Globus pallidus (tissue), 1 donor: ENCODE data around the gene KTI12.
"Not testable (repeated sequence)": the region's sequence is repeated elsewhere in the genome, so short reads cannot be mapped to it uniquely, and the experiment has no call there.

Source experiments
- DNase-seq: peaks from one replicate; pipeline ENCODE4 v3.0.0-alpha.2; 2015; ENCODE audit warnings: low spot score

KTI12 gene

DNA sequence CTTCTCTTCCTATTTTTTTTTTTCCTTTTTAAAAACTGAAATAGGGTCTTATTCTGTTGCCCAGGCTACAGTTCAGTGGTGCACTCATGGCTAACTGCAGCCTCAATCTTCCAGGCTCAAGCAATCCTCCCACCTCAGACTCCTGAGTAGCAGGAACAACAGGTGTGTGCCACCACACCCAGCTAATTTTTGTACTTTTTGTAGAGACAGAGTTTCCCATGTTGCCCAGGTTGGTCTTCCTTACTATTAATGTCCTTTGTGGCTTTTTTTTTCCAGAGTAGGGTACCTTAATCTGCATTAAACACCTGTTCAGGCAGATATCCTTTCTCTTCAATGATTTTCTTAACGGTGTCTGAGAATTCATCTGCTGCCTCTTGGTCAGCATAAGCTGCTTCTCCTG is 4.3 kb upstream of the KTI12 start:
- DNase-seq: no peak

DNA sequence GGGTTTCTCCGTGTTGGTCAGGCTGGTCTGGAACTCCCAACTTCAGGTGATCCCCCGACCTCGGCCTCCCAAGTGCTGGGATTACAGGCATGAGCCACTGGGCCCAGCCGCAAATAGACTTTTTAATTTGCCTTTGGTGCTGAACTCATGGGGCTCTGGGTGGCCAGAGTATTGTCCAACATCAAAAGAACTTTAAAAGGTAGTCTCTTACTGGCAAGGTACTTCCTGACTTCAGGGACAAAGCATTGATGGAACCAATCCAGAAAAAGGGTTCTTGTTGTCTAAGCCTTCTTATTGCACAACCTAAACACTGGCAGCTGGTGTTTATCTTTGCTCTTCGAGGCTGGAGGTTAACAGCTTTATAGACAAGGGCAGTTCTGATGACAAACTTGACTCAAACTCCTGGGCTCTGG is 3.8 kb upstream of the KTI12 start:
- no peak for DNase-seq

- DNase-seq: no peak
Measured at GRCh38 chr1:52034050-52034384, 407 bp upstream of the KTI12 start.

DNA sequence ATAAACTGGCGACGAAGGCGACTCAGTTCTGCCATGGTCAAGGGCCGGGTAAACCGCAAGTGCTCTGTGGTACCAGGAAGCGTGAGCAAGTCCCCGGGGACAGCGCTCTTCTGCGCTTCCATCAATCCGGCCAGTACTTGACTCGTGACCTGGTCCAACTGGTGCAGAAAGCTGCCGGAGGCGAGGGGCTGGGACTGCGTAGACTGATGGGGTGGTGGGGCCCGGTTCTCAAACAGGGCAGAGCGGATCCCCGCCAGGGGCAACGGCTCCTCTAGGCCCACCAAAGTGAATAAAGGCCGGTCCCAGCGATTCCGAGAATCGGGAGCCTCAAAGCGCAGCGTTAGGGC is 852 bp downstream of the KTI12 start:
- peak; percentile 7 for DNase-seq

DNA sequence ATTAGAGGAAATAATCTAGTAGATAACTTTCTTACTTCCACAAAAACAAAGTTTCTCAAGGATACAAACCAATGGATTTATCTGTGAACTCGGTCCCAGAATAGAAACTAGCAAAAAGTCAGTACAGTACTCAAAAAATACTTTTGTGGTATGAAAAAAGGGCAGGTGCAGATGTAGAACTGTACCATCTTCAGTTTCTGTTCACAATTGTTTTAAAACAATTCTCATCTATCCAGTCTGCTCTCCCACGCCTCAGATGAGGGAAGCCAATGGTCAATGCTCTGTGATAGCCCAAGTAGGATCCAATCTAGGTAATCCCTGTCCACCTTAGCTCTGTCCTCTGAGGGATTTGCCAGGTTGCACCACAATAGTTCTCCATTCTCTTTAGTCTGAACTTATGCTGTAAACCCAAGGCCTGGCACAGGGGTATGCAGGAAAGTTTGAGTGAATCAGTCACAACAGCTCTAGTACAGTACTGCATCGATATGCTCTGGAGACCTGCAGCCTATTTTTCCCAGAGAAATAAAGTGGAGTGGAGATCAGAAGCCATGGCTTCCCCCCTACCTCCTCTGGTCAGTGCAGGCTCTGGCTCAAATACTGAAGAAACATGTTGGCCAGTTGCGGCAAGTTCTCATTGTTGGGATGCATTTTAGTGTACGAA is 1.4 kb downstream of the KTI12 start:
- no peak for DNase-seq

DNA sequence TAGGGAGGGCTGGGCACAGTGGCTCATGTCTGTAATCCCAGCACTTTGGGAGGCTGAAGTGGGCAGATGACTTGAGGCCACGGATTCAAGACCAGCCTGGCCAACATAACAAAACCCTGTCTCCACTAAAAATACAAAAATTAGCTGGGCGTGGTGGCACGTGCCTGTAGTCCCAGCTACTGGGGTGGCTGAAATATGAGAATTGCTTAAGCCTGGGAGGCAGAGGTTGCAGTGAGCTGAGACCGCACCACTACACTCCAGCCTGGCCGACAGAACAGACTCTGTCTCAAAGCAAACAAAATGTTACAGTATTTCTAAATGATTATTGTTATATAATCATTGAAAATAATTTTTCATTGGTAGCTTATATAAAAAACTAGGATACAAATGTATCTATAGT is 4.8 kb downstream of the KTI12 start:
- not testable (repeated sequence) for DNase-seq

GRCh38 chr1:52028328-52028727 is 5.3 kb downstream of the KTI12 start:
- no peak for DNase-seq

DNA sequence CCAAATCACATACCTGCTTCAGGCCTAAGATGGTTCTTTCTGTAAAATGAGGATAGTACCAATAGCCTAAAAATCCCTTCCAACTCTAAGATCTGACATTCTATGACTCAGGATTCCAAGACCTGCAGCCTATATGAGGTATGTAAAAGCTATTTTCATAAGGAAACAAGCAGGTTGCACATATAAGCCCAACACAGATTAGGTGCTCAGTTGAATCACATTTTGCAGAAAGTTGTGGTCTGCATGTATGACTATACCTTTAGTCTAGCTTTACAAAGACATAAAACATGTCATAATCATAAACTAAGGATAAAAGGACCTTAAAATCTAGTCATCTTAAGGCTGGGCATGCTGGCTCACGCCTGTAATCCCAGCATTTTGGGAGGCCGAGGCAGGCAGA is 7.3 kb downstream of the KTI12 start:
- no peak for DNase-seq

- no peak for DNase-seq
Measured at GRCh38 chr1:52022133-52022532, 11.5 kb downstream of the KTI12 start.

GRCh38 chr1:52008071-52008809 is 25.4 kb downstream of the KTI12 start:
- no peak for DNase-seq

GRCh38 chr1:52007215-52008002 is 26.2 kb downstream of the KTI12 start:
- DNase-seq: no peak

- DNase-seq: not testable (repeated sequence)
Measured at GRCh38 chr1:52006081-52006553, 27.5 kb downstream of the KTI12 start.

DNA sequence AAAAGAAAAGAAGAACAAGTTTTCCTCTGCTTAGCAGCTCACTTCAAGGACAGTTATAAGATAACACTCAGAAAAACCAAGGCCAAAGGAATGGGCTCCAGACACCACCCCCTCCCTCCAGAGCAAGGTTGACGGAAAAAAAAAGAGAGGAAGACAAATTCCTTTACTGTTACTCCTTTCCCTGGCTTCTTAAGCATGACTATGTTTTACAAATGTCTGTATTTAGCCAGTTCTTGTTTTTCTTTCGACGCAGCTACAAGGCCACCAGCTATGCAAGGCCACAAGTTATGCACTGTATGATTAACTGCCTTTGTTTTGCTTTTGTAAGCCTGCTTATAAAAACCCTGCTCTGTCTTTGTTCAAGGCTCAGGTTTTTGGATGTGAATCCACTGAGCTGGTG is 28.1 kb downstream of the KTI12 start:
- not testable (repeated sequence) for DNase-seq

GRCh38 chr1:52003877-52004276 is 29.7 kb downstream of the KTI12 start:
- DNase-seq: no peak

- DNase-seq: peak; percentile 68
Measured at GRCh38 chr1:52002038-52002917, 31.3 kb downstream of the KTI12 start.

- no peak for DNase-seq
Measured at GRCh38 chr1:51998701-51999100, 34.9 kb downstream of the KTI12 start.

DNA sequence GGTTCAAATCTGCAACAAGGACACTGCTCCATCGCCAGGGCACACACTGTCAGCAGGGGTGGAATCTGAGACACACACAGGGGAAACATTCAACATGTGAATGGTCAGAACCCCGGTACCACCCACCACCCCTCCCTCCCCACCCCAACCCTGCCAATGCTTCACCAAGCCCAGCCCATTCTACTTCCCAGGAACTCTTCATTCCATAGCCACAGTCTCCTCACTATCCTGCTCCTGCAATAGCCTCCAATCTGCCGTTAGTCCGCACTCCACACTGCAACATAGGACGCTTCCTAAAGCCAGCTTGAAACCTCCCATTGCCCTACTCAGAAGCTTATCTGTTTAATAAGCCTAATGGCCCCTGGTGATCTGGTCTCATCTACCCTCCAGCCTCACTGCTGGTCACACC is 35.6 kb downstream of the KTI12 start:
- DNase-seq: no peak

- DNase-seq: no peak
Measured at GRCh38 chr1:51990478-51990965, 43.1 kb downstream of the KTI12 start, which contains the start of gene RAB3B. Gene RAB3B, minus strand, starts transcription at chr1:51990700. Its CDS starts 13,583 bp downstream, at chr1:51977117.

GRCh38 chr1:51989582-51990477 is 43.8 kb downstream of the KTI12 start:
- DNase-seq: no peak

DNA sequence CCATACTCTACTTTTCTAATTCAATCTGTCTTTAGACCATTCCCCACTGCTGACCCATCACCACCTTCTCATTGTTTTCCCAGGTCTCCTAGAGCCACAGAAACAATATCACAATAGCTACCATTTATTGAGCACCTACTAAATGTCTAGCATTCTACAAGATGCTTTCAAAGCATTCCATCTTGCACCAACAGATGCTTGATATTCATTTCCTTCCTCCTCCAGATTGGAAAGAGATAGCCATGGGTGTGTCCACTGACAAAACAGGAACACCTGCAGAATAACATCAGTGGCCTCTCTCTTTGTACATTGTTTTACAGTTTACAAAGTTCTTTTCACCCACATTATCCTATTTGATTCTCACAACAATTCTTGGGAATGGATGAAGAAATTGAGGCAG is 45.4 kb downstream of the KTI12 start:
- no peak for DNase-seq

DNA sequence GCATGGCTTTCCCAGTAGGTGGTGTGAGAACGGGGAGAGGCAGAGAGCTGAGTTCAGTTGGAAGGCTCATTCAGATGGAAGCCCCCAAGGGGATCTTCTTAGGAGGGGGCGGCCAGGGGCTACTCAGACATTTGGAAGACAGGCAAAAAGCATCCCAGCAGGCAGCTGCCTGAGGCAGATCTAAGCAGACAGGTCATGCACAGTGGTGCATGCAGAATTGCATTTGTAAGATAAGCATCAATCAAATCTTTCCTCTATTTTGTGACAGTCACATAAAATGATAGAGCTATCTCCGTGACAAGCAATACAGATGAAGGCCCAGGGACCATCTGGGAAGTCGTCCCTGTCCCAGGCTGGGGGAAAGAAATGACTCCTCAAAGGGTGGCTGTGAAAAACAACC is 46.9 kb downstream of the KTI12 start:
- DNase-seq: no peak
